Mesenchymal stem cell (in vitro differentiated cells and primary cell): ENCODE results near the gene NCAPH2.

ENCODE experiments used
- DNase-seq: peaks from one replicate; pipeline ENCODE4 v3.0.0-alpha.2; 2013
- H2AFZ ChIP-seq: one replicate; pipeline ENCODE4 v1.6.1; 2013; ENCODE audit warnings: low read depth, mild to moderate bottlenecking, control low read depth, inconsistent platforms, low read length, moderate library complexity
- H2AK5ac ChIP-seq: 2 replicates; pipeline ENCODE4 v1.6.1; 2013; ENCODE audit warnings: low read length, moderate library complexity, mild to moderate bottlenecking, inconsistent platforms; ENCODE audit not compliant: severe bottlenecking
- H2BK120ac ChIP-seq: one replicate; pipeline ENCODE4 v1.6.1; 2013; ENCODE audit warnings: low read depth, mild to moderate bottlenecking, inconsistent platforms, low read length, moderate library complexity
- H2BK12ac ChIP-seq, 2 experiments: one replicate each; pipeline ENCODE4 v1.6.1; 2013; ENCODE audit warnings: inconsistent platforms in 2 of 2, low read length in 2 of 2, mild to moderate bottlenecking in 2 of 2, moderate library complexity in 2 of 2, control low read depth in 1 of 2
- H2BK15ac ChIP-seq: one replicate; pipeline ENCODE4 v1.6.1; 2013; ENCODE audit warnings: mild to moderate bottlenecking, low read depth, inconsistent platforms; ENCODE audit not compliant: poor library complexity, severe bottlenecking
- H2BK5ac ChIP-seq: 2 replicates; pipeline ENCODE4 v1.6.1; 2013; ENCODE audit warnings: low read depth, mild to moderate bottlenecking, low read length, control low read depth, inconsistent platforms; ENCODE audit not compliant: poor library complexity, severe bottlenecking
- H3K14ac ChIP-seq, 2 experiments: one replicate each; pipeline ENCODE4 v1.6.1; 2013; ENCODE audit warnings: inconsistent platforms in 2 of 2, low read length in 2 of 2, control low read depth in 1 of 2, mild to moderate bottlenecking in 1 of 2, moderate library complexity in 1 of 2
- H3K18ac ChIP-seq, 2 experiments: one replicate each; pipeline ENCODE4 v1.6.1; 2013; ENCODE audit warnings: inconsistent platforms in 2 of 2, low read length in 2 of 2, control low read depth in 1 of 2, low read depth in 1 of 2, mild to moderate bottlenecking in 1 of 2
- H3K23ac ChIP-seq, 2 experiments: one replicate each; pipeline ENCODE4 v1.6.1; 2013; ENCODE audit warnings: inconsistent platforms in 2 of 2, low read length in 2 of 2, mild to moderate bottlenecking in 2 of 2, moderate library complexity in 2 of 2, control low read depth in 1 of 2
- H3K27ac ChIP-seq: 2 replicates; pipeline ENCODE4 v1.5.1; 2013; ENCODE audit warnings: mild to moderate bottlenecking, moderate library complexity, low read length, control low read depth, inconsistent platforms; ENCODE audit not compliant: poor library complexity, severe bottlenecking
- H3K27me3 ChIP-seq, 2 experiments: 2 replicates each; pipeline versions ENCODE4 v1.6.1 to v1.7.0; 2013; ENCODE audit warnings: low read length in 2 of 2, mild to moderate bottlenecking in 2 of 2, moderate library complexity in 2 of 2, control low read depth in 1 of 2, inconsistent platforms in 1 of 2; ENCODE audit not compliant: control insufficient read depth in 1 of 2, insufficient read depth in 1 of 2
- H3K36me3 ChIP-seq, 2 experiments: 2 replicates each; pipeline versions ENCODE4 v1.6.1 to v1.7.0; 2013; ENCODE audit warnings: low read length in 2 of 2, control low read depth in 1 of 2, inconsistent platforms in 1 of 2, low read depth in 1 of 2, mild to moderate bottlenecking in 1 of 2; ENCODE audit not compliant: insufficient read depth in 2 of 2, control insufficient read depth in 1 of 2
- H3K4ac ChIP-seq, 2 experiments: one replicate each; pipeline ENCODE4 v1.6.1; 2013; ENCODE audit warnings: inconsistent platforms in 2 of 2, low read length in 2 of 2, mild to moderate bottlenecking in 2 of 2, moderate library complexity in 2 of 2, control low read depth in 1 of 2, low read depth in 1 of 2
- H3K4me1 ChIP-seq: 2 replicates; pipeline ENCODE4 v1.6.1; 2013; ENCODE audit warnings: low read depth, low read length, control low read depth; ENCODE audit not compliant: control insufficient read depth, insufficient read depth
- H3K4me2 ChIP-seq: 2 replicates; pipeline ENCODE4 v1.6.1; 2013; ENCODE audit warnings: low read length, mild to moderate bottlenecking, inconsistent platforms; ENCODE audit not compliant: poor library complexity, severe bottlenecking
- H3K4me3 ChIP-seq, 2 experiments: 2 replicates each; pipeline versions ENCODE4 v1.5.1 to v1.7.0; 2013; ENCODE audit warnings: low read length in 2 of 2, mild to moderate bottlenecking in 2 of 2, control low read depth in 1 of 2, low read depth in 1 of 2; ENCODE audit not compliant: insufficient read depth in 1 of 2
- H3K79me1 ChIP-seq: replicated peaks from 2 replicates; pipeline ENCODE4 v1.6.1; 2013; ENCODE audit warnings: mild to moderate bottlenecking, control low read depth, low read length, inconsistent platforms; ENCODE audit not compliant: poor library complexity, severe bottlenecking
- H3K9ac ChIP-seq: 2 replicates; pipeline ENCODE4 v1.7.0; 2013; ENCODE audit warnings: mild to moderate bottlenecking, low read length, moderate library complexity
- H3K9me3 ChIP-seq: 2 replicates; pipeline ENCODE4 v1.7.0; 2013; ENCODE audit warnings: mild to moderate bottlenecking, low read length; ENCODE audit not compliant: control insufficient read depth
- H4K8ac ChIP-seq: one replicate; pipeline ENCODE4 v1.6.1; 2013; ENCODE audit warnings: inconsistent platforms, mild to moderate bottlenecking, low read length, moderate library complexity
- H4K91ac ChIP-seq: one replicate; pipeline ENCODE4 v1.6.1; 2013; ENCODE audit warnings: mild to moderate bottlenecking, low read length, inconsistent platforms
- WGBS: methylation state at CpG from one replicate; pipeline ENCODE4 v1.1.7; 2013; ENCODE audit warnings: mixed read lengths; 5-methylcytosine and 5-hydroxymethylcytosine counted together

NCAPH2 gene

GRCh38 chr22:50531546-50531961 is 23.5 kb downstream of the NCAPH2 start:
- peak overlapping the region; percentile 73 for H4K91ac ChIP-seq
- H3K4me1 ChIP-seq: peaks cover 44% of the 10 kb centered on the region
- no peak overlapping the region for H2BK5ac ChIP-seq
- WGBS: 0% methylated on average over 10 of the region's 44 CpGs
- peak overlapping the region; percentile 97 for H2BK120ac ChIP-seq
- H2BK12ac ChIP-seq: peak overlapping the region in 1 of 2 experiments; percentile 34
- peak overlapping the region; percentile 58 for H2AFZ ChIP-seq
- H3K36me3 ChIP-seq: peaks cover 0 to 3% of the 10 kb centered on the region in 2 experiments
- peak overlapping the region; percentile 84 to 95 for H3K18ac ChIP-seq
- peak overlapping the region; percentile 77 to 90 for H3K4ac ChIP-seq
- peak overlapping the region; percentile 98 for H2BK15ac ChIP-seq
- H3K14ac ChIP-seq: peak overlapping the region in 1 of 2 experiments; percentile 78
- H3K4me2 ChIP-seq: peak overlapping the region; percentile 87
- H3K9me3 ChIP-seq: no peaks in the 10 kb centered on the region
- no peak overlapping the region for H2AK5ac ChIP-seq
- H3K27me3 ChIP-seq: peaks cover 0 to 27% of the 10 kb centered on the region in 2 experiments
- DNase-seq: peak; percentile 40
- H3K79me1 ChIP-seq: peaks cover 5% of the 10 kb centered on the region
- H3K4me3 ChIP-seq: peak overlapping the region; percentile 45 to 85
- peak overlapping the region; percentile 93 for H3K9ac ChIP-seq
- peak overlapping the region; percentile 93 for H4K8ac ChIP-seq
- H3K27ac ChIP-seq: no peak overlapping the region
- H3K23ac ChIP-seq: peak overlapping the region in 1 of 2 experiments; percentile 75

- Histone ChIP-seq H3K4me3 (peak overlapping the region; percentile 45 to 85), H2AK5ac (no peak overlapping the region), H2BK5ac (no peak overlapping the region), H3K4me2 (peak overlapping the region; percentile 87), H2BK12ac (peak overlapping the region in 1 of 2 experiments; percentile 86), H4K8ac (peak overlapping the region; percentile 93), H3K14ac (peak overlapping the region in 1 of 2 experiments; percentile 83), H3K23ac (no peak overlapping the region), H3K36me3 (peaks cover 0 to 3% of the 10 kb centered on the region in 2 experiments), H3K79me1 (peaks cover 2% of the 10 kb centered on the region), H2AFZ (peak overlapping the region; percentile 58), H3K18ac (peak overlapping the region; percentile 84 to 95), H4K91ac (peak overlapping the region; percentile 78), H2BK15ac (no peak overlapping the region), H3K4me1 (peaks cover 39% of the 10 kb centered on the region), H3K9ac (peak overlapping the region; percentile 93), H2BK120ac (peak overlapping the region; percentile 97), H3K27ac (no peak overlapping the region), H3K9me3 (no peaks in the 10 kb centered on the region), H3K4ac (peak overlapping the region; percentile 77 to 90), H3K27me3 (peaks cover 0 to 27% of the 10 kb centered on the region in 2 experiments)
- peak; percentile 85 for DNase-seq
- 5% methylated on average over 45 of the region's 56 CpGs for WGBS
Observed at GRCh38 chr22:50531962-50532674, 24.1 kb downstream of the NCAPH2 start.

- Histone ChIP-seq H3K23ac (no peak overlapping the region), H3K79me1 (peaks cover 2% of the 10 kb centered on the region), H3K9ac (peak overlapping the region; percentile 93), H3K14ac (no peak overlapping the region), H2AFZ (no peak overlapping the region), H2BK15ac (no peak overlapping the region), H2BK120ac (peak overlapping the region; percentile 71), H3K4me3 (no peak overlapping the region), H3K27me3 (peaks cover 0 to 27% of the 10 kb centered on the region in 2 experiments), H3K36me3 (peaks cover 0 to 3% of the 10 kb centered on the region in 2 experiments), H3K4me1 (peaks cover 35% of the 10 kb centered on the region), H4K91ac (no peak overlapping the region), H3K9me3 (no peaks in the 10 kb centered on the region), H2AK5ac (no peak overlapping the region), H2BK5ac (no peak overlapping the region), H4K8ac (no peak overlapping the region), H3K4ac (peak overlapping the region in 1 of 2 experiments; percentile 28), H3K18ac (no peak overlapping the region), H3K27ac (no peak overlapping the region), H3K4me2 (no peak overlapping the region), H2BK12ac (no peak overlapping the region)
- peak; percentile 3 for DNase-seq
- WGBS: 94% methylated on average over 17 of the region's 19 CpGs
Observed at GRCh38 chr22:50532824-50533796, 25.1 kb downstream of the NCAPH2 start.
